Urinary bladder (tissue), 2 donors: ENCODE data around the gene PSMA1. TPM values are rescaled to one million over a fixed set of nuclear protein-coding genes. Genes with fewer than 3 reads are reported as not detected.

Experiments used
- polyA plus RNA-seq: library from polyadenylated mRNA; stranded (reverse); fragments of 200-250 nt; gene quantifications from one replicate; pipeline ENCODE4 v1.2.3, GENCODE V29; 2013
- small RNA-seq: library from RNA; depleted of rRNA; stranded (forward); fragments of <200 nt; gene quantifications from one replicate; pipeline ENCODE3, GENCODE V24; 2014
- total RNA-seq: library from RNA; depleted of rRNA; stranded (reverse); fragments of >200 nt; gene quantifications from one replicate; pipeline ENCODE4 v1.2.3, GENCODE V29; 2014
- donor health status: healthy.

PSMA1 gene
- total and polyA plus RNA-seq, 2 donors = 122 to 134 TPM

Small RNAs within 50 kb of the gene (small RNA-seq; reads per million reads assigned to genes)
- gene RNU7-49P = not detected

Other genes starting within 250 kb of the PSMA1 start
- gene RRAS2, start 161.2 kb downstream of the PSMA1 start, total RNA-seq = 46.7 TPM
- gene RRAS2, start 161.2 kb downstream of the PSMA1 start, polyA plus RNA-seq = 23.4 TPM
- 258 TPM for gene COPB1, start 20.6 kb downstream of the PSMA1 start, total RNA-seq
- 58.2 TPM for gene COPB1, start 20.6 kb downstream of the PSMA1 start, polyA plus RNA-seq
- gene PDE3B, start 123.4 kb upstream of the PSMA1 start, total RNA-seq = 40.6 TPM
- gene PDE3B, start 123.4 kb upstream of the PSMA1 start, polyA plus RNA-seq = 17.7 TPM